HCEC 1CT (cell line): Measurements from ENCODE around the gene LAYN.

Experiments
- DNase-seq: peaks from one replicate; pipeline ENCODE4 v3.0.0-alpha.2; 2017

LAYN gene

DNA sequence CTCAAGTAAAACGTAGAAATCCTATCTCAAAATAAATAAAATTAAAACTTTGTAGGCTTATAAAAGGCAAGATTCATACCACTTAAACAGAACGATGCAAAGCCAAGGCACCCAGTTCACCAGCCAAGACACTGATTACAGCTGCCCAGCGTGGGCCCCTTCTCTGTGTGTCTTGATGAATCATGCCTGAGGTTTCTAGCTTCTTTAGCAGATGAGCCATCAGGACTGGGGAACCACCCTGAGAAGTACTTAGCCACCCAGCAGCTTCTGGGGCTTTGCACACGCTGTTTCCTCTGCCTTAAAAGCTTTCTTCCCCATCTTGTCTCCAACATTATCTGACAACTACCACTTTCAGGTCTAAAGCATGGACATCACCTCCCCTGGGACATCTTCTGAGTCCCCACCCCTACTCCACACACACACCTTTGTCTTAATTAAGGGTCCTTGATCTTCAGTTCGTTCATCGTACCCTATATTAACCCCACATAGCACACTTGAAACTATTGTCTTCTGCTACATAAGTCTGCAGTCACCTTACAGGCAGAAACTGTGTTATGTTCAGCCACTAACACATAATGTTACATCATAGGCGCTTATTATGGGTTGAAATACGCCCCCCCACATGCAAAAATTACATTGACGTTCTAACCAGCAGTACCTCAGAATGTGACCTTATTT is 8.7 kb upstream of the LAYN start:
- peak; percentile 97 for DNase-seq

DNA sequence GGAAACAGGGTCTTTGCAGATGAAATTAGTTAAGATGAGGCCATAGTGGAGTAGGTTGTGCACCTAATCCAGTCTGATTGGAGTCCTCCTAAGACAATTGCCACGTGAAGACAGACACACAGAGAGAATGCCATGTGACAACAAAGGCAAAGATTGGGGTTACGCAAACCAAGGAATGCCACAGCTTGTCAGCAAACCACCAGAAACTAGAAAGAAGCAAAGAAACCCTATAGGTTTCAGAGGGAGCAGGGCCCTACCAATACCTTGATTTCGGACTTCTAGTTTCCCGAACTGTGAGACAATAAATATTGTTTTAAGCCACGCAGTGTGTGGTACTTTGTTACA is 8.2 kb upstream of the LAYN start:
- no peak for DNase-seq

DNA sequence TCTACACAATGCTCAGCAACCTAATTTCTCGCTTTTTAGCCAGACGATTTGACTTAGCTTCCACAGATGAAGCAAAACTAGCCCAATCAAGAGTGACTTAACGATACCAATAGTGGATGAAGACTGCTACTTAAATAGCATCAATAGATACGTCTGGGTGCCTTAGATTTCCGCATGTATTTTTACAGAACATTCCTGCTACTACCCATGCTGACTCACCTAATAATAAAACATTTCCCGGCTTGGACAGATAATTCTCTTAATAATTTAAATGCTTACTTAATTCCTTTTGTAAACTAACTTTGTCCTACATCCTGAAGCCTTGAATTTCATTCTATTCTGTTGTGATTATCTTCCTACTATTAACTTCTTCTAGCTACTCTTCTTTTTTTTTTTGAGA is 5.2 kb upstream of the LAYN start:
- no peak for DNase-seq

DNA sequence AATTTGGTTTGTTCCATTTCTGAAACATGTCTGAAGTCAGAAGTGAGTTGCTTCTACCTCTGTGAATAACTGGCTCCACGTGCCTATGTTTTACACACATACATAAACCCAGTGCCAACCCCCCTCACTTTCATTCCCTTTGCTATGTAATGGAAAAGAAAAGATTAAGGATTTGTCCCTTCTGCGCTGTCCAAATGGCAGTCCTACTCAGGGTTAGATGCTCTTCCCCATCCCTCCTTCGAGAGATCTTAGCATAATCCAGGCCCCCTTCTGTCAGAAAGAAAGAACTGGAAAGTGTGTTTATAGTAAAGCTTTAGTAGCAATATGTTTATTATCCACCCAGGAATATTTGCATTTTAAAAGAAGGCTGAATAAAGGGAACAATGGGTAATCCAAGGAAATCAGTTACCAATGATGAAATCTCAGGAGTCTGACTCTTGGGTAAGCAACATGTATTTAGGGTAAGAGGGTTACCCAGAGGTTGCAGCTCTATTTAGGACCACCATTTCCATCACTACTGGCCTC is 3.1 kb upstream of the LAYN start:
- no peak for DNase-seq

DNA sequence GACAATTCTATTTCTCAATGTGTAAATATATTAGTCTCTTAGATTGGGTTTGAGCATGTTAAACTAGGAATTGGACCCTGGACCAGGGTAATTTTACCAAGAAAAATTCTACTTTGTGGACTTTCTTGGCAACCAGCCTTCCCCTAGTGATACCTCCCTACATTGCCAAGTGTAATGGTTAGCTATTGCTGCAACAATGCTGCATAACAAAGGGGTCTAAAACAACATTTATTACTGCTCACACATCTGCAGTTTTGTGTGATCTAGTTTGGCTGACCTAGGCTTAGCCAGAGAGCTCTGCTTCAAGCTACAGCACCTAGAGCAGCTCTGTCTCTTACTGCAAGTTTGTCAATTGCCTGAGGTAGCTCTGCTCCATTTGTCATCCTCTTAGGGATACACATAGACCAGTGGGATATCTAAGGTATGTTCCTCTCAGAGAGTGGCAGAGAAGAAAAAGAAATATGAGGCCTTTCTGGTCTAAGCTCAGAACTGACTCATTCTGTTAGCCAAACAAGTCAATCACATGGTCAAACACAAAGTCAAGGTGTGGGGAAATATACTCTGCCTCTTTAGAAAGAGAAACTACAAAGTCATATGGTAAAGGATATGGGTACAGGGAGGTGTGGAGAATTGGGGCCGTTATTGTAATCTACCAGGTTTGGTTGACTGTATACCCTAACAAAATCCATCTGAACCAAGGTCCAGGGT is 2.0 kb upstream of the LAYN start:
- DNase-seq, result peak; percentile 45

DNA sequence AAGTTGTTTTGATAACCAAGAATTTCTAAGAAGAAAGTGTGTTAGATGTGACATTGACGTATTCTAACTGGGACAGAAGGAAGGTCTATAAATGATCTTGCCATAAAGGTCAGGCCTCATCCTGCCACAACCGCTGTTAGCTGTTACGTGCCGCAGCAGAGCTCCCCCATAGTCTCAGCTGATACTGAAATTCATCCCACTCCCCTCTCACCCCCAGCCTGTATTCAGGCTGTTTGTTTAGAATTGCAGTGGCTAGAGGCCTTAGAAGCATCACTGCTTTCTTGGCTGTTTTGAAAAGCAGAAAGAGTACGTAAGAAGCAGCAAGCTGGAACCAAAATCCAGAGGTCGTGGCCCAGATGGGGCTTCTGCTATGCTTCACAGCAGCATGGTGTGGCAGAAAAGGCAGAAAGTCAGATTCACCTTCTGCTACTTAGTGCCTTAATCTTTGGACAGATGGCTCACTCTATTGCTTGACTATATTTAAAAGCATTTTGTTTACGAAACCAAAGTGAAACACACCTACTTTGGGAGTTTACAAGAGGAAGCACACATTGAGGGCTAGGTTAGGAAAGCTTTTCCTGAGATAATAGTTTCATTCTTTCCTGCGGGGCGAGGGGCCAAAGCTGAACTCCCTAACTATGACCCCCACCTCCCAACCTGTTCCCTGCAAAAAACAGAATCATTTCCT is 950 bp upstream of the LAYN start:
- no peak for DNase-seq

DNA sequence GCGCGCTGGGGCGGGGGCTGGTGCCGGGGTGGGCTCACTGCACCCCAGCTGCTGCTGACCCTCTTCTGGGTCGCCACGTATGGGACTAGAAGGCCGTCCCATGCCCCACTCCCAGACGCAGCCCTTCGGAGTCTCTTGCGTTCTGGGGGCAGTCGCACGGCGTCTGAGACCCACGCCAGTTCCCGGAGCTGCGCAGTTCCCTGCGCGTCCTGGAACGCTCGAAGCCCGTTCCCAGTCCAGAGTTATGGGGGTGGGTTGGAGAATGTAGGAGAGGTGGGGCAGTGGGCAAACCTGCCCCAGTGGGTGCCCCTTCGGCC is 375 bp downstream of the LAYN start:
- no peak for DNase-seq

DNA sequence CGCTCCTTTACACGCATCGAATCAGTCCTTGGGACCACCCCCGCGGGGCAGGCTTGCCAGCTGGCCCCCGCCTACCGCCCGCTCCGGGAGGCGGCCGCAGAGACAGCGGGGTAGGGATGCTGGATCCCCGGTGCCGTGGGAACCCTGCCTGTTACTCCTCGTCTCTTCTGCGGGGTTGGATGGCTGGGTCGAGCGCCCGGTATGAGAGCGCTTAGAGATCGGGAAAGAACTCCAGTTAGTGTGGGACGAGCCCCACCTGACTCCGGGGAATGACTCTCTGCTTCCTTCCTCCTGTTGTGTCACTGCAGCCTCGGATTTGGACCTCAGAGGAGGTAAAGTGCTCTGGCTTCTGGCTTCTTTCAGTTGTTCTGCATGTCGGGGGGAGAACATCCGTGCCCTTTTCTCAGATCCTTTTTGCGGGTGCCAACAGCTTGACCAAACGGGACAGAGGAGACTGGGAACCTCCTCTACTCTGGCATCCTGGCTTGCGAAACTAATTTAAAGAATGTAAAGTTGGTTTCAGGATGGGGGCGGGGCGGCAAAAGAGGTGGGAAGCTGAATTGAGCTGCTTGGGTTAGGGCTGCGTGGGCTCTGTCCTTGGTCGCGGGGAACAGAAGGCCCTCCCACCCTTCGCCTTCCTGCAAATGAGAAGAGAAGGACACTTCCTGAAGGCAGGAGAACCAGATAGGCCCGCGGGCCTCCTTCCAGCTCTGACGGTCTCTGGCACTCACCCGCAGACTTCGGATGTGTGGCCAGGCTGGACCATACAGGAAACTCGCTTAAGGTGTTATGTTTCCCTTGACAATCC is 938 bp downstream of the LAYN start:
- DNase-seq, result peak; percentile 46

DNA sequence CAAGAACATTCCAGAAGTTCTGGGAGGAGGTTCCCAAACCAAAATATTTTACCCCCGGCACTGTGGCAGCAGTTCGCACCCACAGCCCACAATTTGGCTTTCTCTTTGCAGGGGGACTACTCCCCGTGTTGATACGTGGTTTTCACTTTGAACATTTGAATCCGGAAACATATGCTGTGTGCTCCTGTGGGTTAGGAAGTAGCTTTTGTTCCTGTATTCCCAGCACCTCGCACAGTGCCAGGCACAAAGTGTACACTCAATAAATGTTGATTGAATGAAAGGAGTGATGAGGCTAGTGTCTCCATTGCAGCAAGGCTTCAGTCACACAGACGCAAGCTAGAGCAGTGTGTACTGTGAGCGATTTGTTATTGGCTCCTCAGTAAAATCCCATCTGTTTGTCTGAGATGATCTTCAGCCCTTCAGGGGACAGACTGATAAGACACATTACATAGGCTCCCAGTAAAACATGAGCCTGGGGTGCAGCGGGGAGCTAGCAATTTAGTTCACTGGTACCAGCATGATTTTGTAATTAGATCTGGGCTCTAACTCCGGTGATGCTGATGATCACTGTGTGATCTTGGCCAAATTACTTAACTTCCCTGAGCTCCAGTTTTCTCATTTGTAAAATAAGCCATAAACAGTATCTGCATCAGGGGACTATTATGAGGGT is 2.2 kb downstream of the LAYN start:
- no peak for DNase-seq

DNA sequence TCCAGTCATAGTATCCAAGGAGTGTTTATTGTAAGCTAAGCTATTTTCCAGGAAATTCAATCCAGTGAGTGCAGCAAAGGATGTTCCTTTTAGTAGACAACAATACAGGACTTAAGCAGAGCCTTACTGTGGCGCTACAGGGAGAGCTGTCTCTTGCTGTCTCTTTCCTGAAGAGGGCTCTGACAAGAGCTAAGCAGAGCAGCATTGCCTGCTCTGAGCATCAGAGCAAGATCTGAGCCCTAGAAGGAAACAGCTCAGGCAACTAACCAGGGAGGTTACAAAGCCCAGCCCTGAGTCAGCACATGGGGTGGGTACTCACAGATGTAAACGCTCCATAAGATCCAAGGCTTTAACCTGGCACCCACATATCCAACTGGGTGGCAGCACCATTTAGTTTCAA is 8.0 kb downstream of the LAYN start:
- no peak for DNase-seq

DNA sequence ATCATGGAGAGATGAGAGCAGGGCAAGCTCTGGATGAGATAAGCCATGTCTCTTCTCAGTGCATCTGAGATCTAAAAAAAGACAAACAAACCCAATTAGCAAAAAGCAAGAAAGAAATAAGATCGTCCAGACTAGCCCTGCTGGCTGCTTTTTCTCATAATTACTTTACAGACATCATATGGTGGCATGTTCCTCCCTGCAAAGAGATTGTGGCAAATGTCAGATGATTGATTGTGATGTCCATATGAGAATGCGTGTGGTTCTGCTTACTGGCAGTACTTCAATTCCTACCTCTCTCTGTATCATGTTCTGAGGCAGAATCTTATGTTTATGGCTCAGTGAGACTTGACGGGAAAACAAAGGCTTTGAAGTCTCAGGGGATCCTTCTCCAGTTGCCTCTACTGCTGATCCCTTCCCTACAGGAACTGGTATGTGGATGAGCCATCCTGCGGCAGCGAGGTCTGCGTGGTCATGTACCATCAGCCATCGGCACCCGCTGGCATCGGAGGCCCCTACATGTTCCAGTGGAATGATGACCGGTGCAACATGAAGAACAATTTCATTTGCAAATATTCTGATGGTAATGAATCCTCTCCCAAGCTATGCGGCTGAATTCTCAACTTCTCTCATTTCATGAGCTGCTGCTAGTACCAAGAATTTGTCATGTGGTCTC is 8.8 kb downstream of the LAYN start:
- no peak for DNase-seq

DNA sequence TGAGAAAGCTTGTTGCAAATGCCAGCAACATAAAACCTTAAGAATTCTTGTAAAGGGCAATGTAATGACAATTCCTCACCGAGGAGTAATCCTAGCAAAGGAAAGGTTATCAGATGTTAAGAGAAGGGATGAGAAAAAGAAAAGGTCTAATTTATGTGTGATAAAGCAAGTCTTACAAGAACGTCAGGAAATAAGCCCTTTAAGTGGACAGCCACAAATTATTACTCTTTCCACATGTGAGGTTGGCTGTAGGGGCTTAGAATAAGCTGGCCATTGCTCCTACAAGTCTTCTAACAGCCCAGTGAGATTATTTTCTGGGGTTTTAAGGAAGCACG is 9.3 kb downstream of the LAYN start:
- no peak for DNase-seq

DNA sequence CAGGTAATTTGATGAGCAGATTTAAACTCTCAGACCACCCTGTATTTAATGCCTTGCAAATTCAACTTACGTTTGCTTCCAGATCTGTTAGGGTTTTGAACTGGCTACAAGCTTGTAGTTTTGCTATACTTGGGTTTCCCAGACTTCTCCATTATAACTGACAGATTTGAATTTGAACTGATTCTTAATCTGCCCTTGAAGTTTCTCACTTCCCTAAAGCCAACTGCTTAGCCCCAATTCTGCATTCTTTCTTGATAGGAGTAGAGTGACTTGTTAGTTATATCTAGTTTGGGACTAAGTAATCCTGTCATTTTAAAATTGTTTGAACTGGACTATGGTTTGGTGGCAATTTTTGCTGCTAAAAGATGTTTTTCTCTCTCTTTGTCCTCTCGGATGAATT is 9.7 kb downstream of the LAYN start:
- no peak for DNase-seq

DNA sequence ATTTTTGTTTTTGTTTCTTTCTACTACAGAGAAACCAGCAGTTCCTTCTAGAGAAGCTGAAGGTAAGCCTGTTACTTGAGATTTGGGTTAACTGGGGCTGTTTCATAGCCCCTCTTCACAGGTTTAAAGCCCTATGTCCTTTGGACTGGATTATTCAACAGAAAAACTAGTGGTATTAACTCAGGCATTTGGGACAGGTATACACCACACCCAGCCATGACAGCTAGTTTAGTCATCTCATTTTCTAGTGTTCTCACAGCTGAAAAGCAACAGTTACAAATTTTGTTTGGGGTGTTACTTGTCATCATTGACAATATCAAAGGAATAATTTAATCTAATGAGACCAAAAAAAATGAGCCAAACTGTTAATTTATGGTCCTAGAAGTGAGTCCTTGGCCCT is 14.0 kb downstream of the LAYN start:
- DNase-seq, result no peak

DNA sequence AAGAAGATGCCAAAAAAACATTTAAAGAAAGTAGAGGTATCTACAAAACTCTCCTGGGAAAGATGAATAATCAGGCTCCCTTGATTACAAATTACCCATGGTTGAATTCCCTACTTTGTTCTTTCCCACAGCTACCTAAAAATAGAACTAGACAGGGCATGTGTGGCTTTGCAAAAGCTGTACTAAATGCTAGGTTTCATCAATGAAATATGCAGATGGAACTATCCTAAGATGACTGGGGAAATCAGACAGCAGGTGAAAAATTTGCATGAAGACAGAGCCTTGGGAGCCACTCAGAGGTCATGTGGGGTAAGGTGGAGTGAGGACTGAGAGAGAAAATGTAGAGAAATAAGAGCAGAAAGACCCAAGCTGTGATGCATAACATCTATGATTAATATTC is 14.7 kb downstream of the LAYN start:
- peak; percentile 64 for DNase-seq

DNA sequence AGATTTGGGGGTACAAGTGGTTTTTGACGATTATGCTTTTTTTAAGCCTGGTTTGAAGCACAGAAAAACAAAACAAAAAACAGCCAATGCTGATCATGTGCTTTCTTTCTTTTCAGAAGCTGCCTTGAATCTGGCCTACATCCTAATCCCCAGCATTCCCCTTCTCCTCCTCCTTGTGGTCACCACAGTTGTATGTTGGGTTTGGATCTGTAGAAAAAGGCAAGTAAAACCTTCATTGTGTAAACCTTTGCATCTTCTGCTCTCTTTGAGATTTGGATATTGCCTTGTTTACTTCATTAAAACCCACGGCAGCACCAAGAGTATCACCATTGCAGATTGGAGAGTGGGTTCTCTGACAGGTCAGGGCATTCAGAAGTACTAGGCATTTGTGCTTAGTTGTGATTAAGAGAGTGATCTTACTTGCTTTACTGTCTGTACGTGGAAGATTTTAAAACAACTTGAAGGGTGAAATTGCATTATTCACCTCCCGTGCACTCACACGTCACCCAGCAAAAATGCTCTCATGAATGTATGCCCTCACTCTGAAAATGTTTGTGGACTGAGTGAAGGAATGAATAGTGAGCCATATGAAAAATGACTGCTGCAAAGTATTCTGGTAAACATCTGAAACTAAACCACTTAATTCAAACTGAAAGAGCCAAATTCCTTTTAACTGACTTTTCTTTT is 17.0 kb downstream of the LAYN start:
- DNase-seq, result peak; percentile 99

DNA sequence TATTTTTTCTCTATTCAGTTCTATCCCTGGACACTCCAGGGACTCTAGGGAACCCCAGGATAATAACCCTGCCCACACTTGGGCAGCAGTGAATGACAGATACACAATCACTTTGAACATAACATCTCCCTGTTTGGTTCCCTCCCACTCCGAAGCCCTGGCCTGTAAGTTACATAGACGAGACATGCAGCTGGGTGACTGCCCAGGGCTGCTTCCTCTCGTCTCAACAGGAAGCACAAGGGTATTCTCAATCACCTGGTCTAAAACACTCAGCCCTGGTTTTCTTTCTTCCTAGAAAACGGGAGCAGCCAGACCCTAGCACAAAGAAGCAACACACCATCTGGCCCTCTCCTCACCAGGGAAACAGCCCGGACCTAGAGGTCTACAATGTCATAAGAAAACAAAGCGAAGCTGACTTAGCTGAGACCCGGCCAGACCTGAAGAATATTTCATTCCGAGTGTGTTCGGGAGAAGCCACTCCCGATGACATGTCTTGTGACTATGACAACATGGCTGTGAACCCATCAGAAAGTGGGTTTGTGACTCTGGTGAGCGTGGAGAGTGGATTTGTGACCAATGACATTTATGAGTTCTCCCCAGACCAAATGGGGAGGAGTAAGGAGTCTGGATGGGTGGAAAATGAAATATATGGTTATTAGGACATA is 19.4 kb downstream of the LAYN start:
- DNase-seq, result no peak

DNA sequence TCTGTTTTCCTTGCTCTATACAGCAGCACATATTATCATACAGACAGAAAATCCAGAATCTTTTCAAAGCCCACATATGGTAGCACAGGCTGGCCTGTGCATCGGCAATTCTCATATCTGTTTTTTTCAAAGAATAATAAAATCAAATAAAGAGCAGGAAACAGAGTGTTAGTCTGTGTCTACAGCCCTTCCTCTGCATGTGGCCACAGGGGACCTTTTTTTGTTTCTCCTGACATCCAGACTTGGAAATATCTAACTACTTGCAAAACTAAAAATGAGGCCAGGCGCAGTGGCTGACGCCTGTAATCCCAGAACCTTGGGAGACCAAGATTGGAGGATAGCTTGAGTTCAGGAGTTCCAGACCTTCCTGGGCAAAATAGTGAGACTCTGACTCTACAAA is 20.3 kb downstream of the LAYN start:
- DNase-seq, result no peak

DNA sequence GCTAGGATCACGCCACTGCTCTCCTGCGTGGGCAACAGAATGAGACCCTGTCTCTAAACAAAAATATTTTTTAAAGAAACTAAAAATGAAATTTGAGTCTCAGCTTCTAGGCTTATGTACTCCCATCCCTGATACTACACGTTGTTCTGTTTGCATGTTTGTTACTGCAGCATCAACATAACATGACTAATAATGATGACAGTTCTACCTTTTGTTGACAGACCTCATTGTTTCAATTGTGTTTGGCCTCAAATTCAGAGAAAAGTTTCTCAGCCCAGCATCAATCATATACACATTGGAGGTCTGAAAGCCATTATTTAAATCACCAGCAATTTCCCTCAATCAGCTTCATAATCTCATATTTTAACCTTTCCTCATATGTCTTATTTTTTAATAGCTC is 20.8 kb downstream of the LAYN start:
- no peak for DNase-seq

DNA sequence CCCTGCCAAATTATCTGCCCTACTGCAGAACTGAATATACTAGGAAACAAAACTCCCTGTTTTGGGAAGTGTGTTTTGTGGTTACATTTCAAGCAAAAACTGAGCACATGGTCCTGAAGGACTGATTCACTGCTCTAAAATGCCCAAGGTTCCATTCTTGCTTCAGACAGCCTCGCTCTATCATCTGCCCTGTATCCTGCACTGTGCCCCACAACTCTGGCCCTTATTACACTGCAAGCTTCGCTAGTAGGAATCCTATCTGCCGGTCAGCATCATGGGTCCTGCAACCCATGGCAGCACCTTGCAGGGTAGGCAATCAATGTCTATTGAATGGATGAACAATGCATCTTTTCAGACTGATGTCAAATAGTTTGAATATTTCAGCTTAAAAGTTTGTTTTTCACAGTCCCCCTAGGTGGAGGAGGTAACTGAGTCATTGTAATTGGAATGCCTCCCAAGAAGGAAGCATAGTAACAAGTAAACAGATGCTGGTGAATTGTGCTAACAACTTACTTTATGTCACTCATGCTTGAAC is 21.3 kb downstream of the LAYN start:
- DNase-seq, result peak; percentile 89
